Measurements from ENCODE around the gene LRPAP1.

DNA sequence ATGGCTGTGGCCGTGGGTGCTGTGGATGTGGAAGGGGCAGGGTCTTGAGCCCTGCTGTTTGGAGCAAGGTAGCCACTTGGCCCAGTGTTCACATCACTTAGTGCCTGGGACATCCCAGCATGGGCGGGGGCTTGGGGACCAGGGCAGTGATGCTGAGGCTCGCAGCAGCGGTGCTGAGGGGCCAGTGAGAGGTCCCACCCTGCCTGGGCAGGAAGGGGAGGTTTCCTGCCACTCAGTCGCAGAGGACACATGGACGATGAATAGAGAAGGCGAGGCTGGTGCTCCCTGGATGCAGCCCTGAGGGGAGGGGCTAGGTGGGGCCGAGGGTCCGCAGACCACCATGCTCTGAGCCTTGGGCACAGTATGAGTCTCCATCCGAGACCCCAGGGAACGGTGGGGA, 43.4 kb downstream of the LRPAP1 start:
- TF ChIP-seq, protein P1, sequence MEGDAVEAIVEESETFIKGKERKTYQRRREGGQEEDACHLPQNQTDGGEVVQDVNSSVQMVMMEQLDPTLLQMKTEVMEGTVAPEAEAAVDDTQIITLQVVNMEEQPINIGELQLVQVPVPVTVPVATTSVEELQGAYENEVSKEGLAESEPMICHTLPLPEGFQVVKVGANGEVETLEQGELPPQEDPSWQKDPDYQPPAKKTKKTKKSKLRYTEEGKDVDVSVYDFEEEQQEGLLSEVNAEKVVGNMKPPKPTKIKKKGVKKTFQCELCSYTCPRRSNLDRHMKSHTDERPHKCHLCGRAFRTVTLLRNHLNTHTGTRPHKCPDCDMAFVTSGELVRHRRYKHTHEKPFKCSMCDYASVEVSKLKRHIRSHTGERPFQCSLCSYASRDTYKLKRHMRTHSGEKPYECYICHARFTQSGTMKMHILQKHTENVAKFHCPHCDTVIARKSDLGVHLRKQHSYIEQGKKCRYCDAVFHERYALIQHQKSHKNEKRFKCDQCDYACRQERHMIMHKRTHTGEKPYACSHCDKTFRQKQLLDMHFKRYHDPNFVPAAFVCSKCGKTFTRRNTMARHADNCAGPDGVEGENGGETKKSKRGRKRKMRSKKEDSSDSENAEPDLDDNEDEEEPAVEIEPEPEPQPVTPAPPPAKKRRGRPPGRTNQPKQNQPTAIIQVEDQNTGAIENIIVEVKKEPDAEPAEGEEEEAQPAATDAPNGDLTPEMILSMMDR (IDR thresholded peaks at IDR 0.05): no peak
- no peak for TF ChIP-seq POLR2A (IDR thresholded peaks at IDR 0.05)

All from uterus (tissue), 2 donors.